Stimulated activated CD4-positive, alpha-beta T cell treated with anti-CD3 and anti-CD28 coated beads, Interleukin-4, amount 100 ng/mL, for 48 hours (primary cell): ENCODE data around the gene MTFR2.

ENCODE experiments used
- DNase-seq, 2 donors: peaks; one replicate each; pipeline ENCODE4 v3.0.0-alpha.2; 2020; ENCODE audit warnings: low read depth in 2 of 2

The MTFR2 gene

GRCh38 chr6:136184738-136185137 is 65.4 kb downstream of the MTFR2 start:
- no peak for DNase-seq

DNA sequence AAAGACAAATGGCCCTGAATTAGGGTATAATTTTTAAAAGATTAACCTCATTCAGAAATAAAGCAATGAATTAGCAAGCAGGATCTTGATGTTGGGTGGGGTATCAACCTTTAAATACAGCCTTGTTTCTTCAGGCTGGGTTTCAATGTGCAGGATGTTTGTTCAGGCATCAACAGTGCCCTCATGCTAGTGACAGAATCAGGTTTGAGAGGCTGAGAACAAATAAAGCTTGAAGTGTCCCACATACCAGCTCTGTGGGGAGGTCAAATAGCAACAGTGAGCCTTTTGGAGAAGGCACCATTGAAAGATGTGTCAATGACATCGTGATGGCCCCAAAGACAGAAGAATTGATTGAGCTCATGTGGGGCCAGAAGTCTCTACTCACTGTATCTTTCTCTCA is 68.2 kb downstream of the MTFR2 start:
- DNase-seq: no peak

GRCh38 chr6:136181512-136181833 is 68.6 kb downstream of the MTFR2 start:
- DNase-seq: no peak
